Adrenal gland (tissue), 12 donors: Measurements from ENCODE around the gene POLG2. TPM values are rescaled to one million over a fixed set of nuclear protein-coding genes. Genes with fewer than 3 reads are reported as not detected.
A peak's percentile ranks its signal among the peaks of the same experiment; 100 is the strongest.
"Not testable (repeated sequence)": the region's sequence is repeated elsewhere in the genome, so short reads cannot be mapped to it uniquely, and the experiment has no call there.

Experiments used
- DNase-seq, 7 donors: peaks; one replicate each; pipeline ENCODE4 v3.0.0-alpha.2; 2019 to 2020
- H3K27ac ChIP-seq, 5 donors: fragments of 200-600 bp; sonication (generic) in 4 of 5; 1 replicate in 3 of 5; 2 replicates in 2 of 5; pipeline versions ENCODE4 v1.5.1 to v1.8.0; 2016 to 2020; ENCODE audit warnings: mild to moderate bottlenecking in 1 of 5
- H3K27me3 ChIP-seq: fragments of 200-600 bp; 2 replicates; pipeline ENCODE4 v1.8.0; 2021
- H3K36me3 ChIP-seq, 2 donors: fragments of 200-600 bp; replicated peaks in 1 of 2; 1 replicate in 1 of 2; 2 replicates in 1 of 2; pipeline versions ENCODE4 v1.5.1 to v1.8.0; 2018 to 2022
- H3K4me1 ChIP-seq, 2 donors: fragments of 200-600 bp; replicated peaks in 1 of 2; 1 replicate in 1 of 2; 2 replicates in 1 of 2; pipeline versions ENCODE4 v1.5.1 to v1.8.0; 2018 to 2021
- H3K4me3 ChIP-seq, 4 donors: fragments of 200-600 bp; sonication (generic) in 3 of 4; one replicate each; pipeline ENCODE4 v1.5.1; 2016 to 2018
- H3K9me3 ChIP-seq, 3 donors: fragments of 200-600 bp; sonication (generic) in 1 of 3; replicated peaks in 1 of 3; 1 replicate in 2 of 3; 2 replicates in 1 of 3; pipeline versions ENCODE4 v1.5.1 to v1.8.0; 2016 to 2021
- POLR2A ChIP-seq, 2 donors: fragments of 450-650 bp; IDR thresholded peaks; one replicate each; pipeline ENCODE4 v1.6.1; 2017; ENCODE audit warnings: antibody characterized with exemption in 2 of 2, mild to moderate bottlenecking in 2 of 2, moderate library complexity in 1 of 2
- WGBS, 4 donors: extraction: QIAGEN DNeasy Blood & Tissue Kit in 2 of 4; methylation state at CpG; one replicate each; pipeline versions ENCODE4 v1.1.5 to v1.1.7; 2013 to 2017; 5-methylcytosine and 5-hydroxymethylcytosine counted together
- intact Hi-C, 2 donors: fragments of 100-400 bp; cut with DNase I; formaldehyde crosslinking; loops; one replicate each; pipeline versions ENCODE4 v1.14.1 to v1.15.0; 2022 to 2023
- polyA plus RNA-seq, 3 donors: library from polyadenylated mRNA; stranded (reverse); fragments of 200-250 nt in 2 of 3; fragments of 350-450 nt in 1 of 3; fragmentation: Illumina TruSeq in 1 of 3; extraction: RNeasy Lipid Tissue Mini Kit (QIAGEN cat#74804) in 1 of 3; gene quantifications; one replicate each; pipeline ENCODE4 v1.2.3, GENCODE V29; 2013 to 2014
- total RNA-seq, 9 donors: library from RNA; depleted of rRNA in 4 of 9; stranded (reverse); fragments of >200 nt in 4 of 9; fragments of 120-200 nt in 1 of 9; fragmentation: NEBNext Ultra II Directional in 1 of 9; extraction: Animal tissue kit (Norgen Biotek cat#: 25700) in 1 of 9; gene quantifications; one replicate each; pipeline versions ENCODE4 v1.1.0 to v1.2.4, GENCODE V29; 2013 to 2023
- TF ChIP-seq, protein P1 (sequence below), 6 experiments: fragments of 450-650 bp in 4 of 6; fragments of 200-600 bp in 2 of 6; sonication (generic) in 1 of 6; IDR thresholded peaks; 1 replicate in 5 of 6; 2 replicates in 1 of 6; pipeline versions ENCODE4 v1.5.1 to v1.8.0; 2016 to 2021; ENCODE audit warnings: antibody characterized with exemption in 6 of 6, mild to moderate bottlenecking in 2 of 6, moderate library complexity in 1 of 6
- donor health status: healthy with polysubstance abuse.
- donor health status: Bipolar disorder and iron deficiency.
- donor health status: DM: yes; HTN: yes; CAD: no.
- donor health status: DM: no; HTN: no; CAD: no.
- donor health status: DM: no; HTN: no; CAD: no.
- donor health status: DM: yes; HTN: yes; CAD: no.

The POLG2 gene
- total and polyA plus RNA-seq, 12 donors = 3.1 to 28.7 (median 11.1) TPM

GRCh38 chr17:64466019-64466735, 30.7 kb downstream of the POLG2 start:
- no peaks in the 10 kb centered on the region for H3K4me1 ChIP-seq
- intact Hi-C loops = no loop called here
- no peak for DNase-seq
- no peaks in the 10 kb centered on the region for H3K9me3 ChIP-seq
- WGBS, 4 donors = 75 to 92% (median 80%) methylated on average over 9 of the region's 9 CpGs
- no peaks in the 10 kb centered on the region for H3K27me3 ChIP-seq
- no peak for TF ChIP-seq POLR2A (IDR thresholded peaks at IDR 0.05)
- TF ChIP-seq, protein P1, sequence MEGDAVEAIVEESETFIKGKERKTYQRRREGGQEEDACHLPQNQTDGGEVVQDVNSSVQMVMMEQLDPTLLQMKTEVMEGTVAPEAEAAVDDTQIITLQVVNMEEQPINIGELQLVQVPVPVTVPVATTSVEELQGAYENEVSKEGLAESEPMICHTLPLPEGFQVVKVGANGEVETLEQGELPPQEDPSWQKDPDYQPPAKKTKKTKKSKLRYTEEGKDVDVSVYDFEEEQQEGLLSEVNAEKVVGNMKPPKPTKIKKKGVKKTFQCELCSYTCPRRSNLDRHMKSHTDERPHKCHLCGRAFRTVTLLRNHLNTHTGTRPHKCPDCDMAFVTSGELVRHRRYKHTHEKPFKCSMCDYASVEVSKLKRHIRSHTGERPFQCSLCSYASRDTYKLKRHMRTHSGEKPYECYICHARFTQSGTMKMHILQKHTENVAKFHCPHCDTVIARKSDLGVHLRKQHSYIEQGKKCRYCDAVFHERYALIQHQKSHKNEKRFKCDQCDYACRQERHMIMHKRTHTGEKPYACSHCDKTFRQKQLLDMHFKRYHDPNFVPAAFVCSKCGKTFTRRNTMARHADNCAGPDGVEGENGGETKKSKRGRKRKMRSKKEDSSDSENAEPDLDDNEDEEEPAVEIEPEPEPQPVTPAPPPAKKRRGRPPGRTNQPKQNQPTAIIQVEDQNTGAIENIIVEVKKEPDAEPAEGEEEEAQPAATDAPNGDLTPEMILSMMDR (IDR thresholded peaks at IDR 0.05) = no peak
- no peak overlapping the region for H3K4me3 ChIP-seq
- H3K27ac ChIP-seq = no peak overlapping the region
- no peaks in the 10 kb centered on the region for H3K36me3 ChIP-seq

DNA sequence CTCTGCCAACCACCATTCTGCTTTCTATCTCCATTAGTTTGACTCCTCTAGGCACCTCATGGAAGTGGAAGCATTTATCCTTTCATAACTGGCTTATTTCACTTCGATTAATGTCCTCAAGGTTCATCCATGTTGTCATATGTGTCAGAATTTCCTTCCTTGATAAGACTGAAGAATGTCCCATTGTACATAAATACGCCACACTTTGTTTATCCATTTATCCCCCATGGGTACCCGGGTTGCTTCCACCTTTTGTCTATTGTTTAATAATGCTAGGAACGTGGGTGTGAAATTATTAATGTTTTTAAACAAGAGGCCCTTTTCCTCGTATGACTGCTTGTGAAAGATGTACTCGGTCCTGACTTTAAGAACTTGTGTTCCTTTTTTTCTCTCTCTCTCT, 35.1 kb downstream of the POLG2 start:
- H3K4me1 ChIP-seq = no peaks in the 10 kb centered on the region
- DNase-seq = no peak
- intact Hi-C loops = no loop called here
- TF ChIP-seq, protein P1 (IDR thresholded peaks at IDR 0.05) = no peak
- TF ChIP-seq POLR2A (IDR thresholded peaks at IDR 0.05) = no peak
- no peak overlapping the region for H3K4me3 ChIP-seq
- no peaks in the 10 kb centered on the region for H3K36me3 ChIP-seq
- WGBS, 4 donors = 69 to 84% (median 75%) methylated on average over 6 of the region's 6 CpGs
- H3K9me3 ChIP-seq = no peaks in the 10 kb centered on the region
- no peaks in the 10 kb centered on the region for H3K27me3 ChIP-seq
- H3K27ac ChIP-seq = no peak overlapping the region

GRCh38 chr17:64460955-64461354, 35.9 kb downstream of the POLG2 start:
- Histone ChIP-seq H3K4me1 (no peaks in the 10 kb centered on the region), H3K27me3 (no peaks in the 10 kb centered on the region), H3K27ac (no peak overlapping the region), H3K36me3 (no peaks in the 10 kb centered on the region), H3K4me3 (no peak overlapping the region), H3K9me3 (no peaks in the 10 kb centered on the region)
- DNase-seq = peak in 4 of 7 donors; percentile 13 to 53 (median 24)
- intact Hi-C loops = no loop called here
- 76 to 82% (median 80%) methylated on average over 8 of the region's 8 CpGs for WGBS, 4 donors
- TF ChIP-seq POLR2A (IDR thresholded peaks at IDR 0.05) = no peak
- TF ChIP-seq, protein P1 (IDR thresholded peaks at IDR 0.05) = no peak

DNA sequence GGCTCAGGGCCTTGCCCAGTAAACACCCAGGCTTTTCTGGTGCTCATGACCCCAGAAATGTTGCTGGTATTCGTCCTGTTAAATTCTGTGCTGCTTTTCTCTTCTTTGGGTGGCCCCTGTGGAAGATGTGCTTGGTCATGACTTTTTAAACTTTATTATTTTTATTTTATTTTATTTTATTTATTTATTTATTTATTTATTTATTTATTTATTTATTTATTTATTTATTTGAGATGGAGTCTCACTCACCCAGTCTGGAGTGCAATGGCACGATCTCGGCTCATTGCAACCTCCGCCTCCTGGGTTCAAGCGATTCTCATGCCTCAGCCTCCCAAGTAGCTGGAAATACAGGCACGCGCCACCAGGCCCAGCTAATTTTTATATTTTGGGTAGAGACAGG, 37.0 kb downstream of the POLG2 start:
- H3K36me3 ChIP-seq, H3K4me1 ChIP-seq, H3K4me3 ChIP-seq, H3K27me3 ChIP-seq, H3K9me3 ChIP-seq, intact Hi-C loops, H3K27ac ChIP-seq, DNase-seq: not testable (repeated sequence)
- 91 to 96% (median 95%) methylated on average over 7 of the region's 7 CpGs for WGBS, 4 donors

DNA sequence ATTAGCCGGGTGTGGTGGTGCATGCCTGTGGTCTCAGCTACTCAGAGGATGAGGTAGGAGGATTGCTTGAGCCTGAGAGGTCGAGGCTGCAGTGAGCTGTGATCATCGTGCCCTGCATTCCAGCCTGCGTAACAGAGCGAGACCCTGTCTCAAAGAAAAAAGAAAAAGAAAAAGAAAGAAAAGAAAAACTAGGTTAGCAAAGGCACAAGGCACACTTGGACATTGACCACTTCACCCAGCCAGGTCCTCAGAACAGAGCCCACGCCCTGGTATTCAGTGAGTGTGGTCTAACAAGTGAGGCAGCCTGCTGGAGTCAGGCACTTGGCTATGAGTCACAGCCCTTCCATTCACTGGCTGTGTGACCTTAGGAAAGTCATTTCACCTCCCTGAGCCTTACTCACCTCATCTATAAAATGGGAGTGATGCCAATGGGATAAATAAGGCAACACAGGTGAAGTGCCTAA, 37.5 kb downstream of the POLG2 start:
- Histone ChIP-seq H3K36me3 (no peaks in the 10 kb centered on the region), H3K4me1 (no peaks in the 10 kb centered on the region), H3K4me3 (no peak overlapping the region), H3K27me3 (no peaks in the 10 kb centered on the region), H3K27ac (no peak overlapping the region), H3K9me3 (no peaks in the 10 kb centered on the region)
- TF ChIP-seq, protein P1 (IDR thresholded peaks at IDR 0.05) = no peak
- TF ChIP-seq POLR2A (IDR thresholded peaks at IDR 0.05) = no peak
- WGBS, 4 donors = 87 to 94% (median 90%) methylated on average over 6 of the region's 6 CpGs
- no peak for DNase-seq
- intact Hi-C loops = no loop called here
